ENCODE results near the gene SPTAN1. TPM values are rescaled to one million over a fixed set of nuclear protein-coding genes. Genes with fewer than 3 reads are reported as not detected.

SPTAN1 gene
- total RNA-seq, 2 experiments from 2014 or later = 313 to 321 TPM

DNA sequence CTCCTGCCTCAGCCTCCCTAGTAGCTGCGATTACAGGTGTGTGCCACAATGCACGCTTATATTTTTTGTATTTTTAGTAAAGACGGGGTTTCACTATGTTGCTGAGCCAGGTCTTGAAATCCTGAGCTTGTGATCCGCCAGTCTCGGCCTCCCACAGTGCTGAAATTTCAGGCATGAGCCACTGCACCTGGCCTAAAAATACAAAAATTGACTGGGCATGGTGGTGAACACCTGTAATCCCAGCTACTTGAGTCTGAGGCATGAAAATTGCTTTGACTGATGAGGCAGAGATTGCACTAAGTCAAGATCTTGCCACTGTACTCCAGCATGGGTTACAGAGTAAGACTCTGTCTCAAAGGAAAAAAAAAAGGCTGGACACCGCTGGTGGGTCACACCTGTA, 117.4 kb downstream of the SPTAN1 start:
- POLR2A ChIA-PET = interaction anchor here (0.6 kb wide), 1 partner anchor 14 kb away, joined by 3 read pairs; no protein-coding TSS in a partner anchor

DNA sequence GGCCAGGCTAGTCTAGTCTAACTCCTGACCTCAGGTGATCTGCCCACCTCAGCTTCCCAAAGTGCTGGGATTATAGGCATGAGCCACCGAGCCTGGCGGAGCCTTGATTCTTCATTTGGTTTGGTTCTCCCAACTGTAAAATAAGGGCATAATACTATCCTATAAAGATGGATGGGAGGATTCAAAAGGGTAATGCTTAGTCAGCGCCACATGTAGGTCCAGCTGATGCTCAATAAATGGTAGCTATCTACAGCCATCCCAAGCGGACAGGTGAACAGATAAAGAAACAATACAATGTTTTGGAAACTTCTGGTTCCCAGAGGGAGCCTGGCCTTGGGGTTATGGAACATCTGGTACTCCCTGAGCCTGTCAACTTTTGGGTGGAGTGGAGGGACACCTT, 123.0 kb downstream of the SPTAN1 start:
- Mint-ChIP-seq H3K36me3 (ENCODE audit: low read depth) (no peaks in the 10 kb centered on the region), H3K27me3 (no peaks in the 10 kb centered on the region), H3K27ac (no peak overlapping the region), H3K4me1 (no peaks in the 10 kb centered on the region), H3K9me3 (no peaks in the 10 kb centered on the region), H3K4me3 (no peak overlapping the region)
- no peak for DNase-seq
- ChIA-PET POLR2A (interaction anchor here (1.4 to 1.7 kb wide), 2 partner anchors 9 to 14 kb away, joined by 5 to 9 read pairs; partner anchors contain the start of gene SET), CTCF (interaction anchor here (1.5 to 1.8 kb wide), 3 partner anchors 10 to 27 kb away, joined by 3 to 5 read pairs (median 4); partner anchors contain the start of gene PKN3)

More for the DNA sequence above, 117.4 kb downstream of the SPTAN1 start:
- no peak overlapping the region for H3K4me3 Mint-ChIP-seq
- no peaks in the 10 kb centered on the region for H3K9me3 Mint-ChIP-seq
- H3K4me1 Mint-ChIP-seq = no peaks in the 10 kb centered on the region
- no peak for DNase-seq
- H3K27me3 Mint-ChIP-seq = no peaks in the 10 kb centered on the region
- H3K27ac Mint-ChIP-seq = no peak overlapping the region
- H3K36me3 Mint-ChIP-seq (ENCODE audit: low read depth) = no peaks in the 10 kb centered on the region
- CTCF ChIA-PET = no interaction called here

DNA sequence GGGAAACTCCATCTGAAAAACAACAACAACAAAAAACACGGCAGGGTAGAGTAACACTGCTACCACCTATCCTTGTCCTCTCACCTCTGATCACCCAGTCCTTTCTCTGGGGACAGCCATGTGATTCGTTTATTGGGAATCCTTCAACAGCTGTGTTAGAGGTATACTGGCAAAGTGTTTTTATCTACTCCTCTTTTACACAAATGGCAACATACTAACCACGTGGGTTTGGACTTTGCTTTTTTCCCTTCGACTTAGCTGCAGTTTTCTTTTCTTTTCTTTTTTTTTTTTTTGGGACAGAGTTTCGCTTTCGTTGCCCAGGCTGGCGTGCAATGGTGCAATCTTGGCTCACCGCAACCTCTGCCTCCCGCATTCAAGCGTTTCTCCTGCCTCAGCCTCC, 125.4 kb downstream of the SPTAN1 start:
- no peak for DNase-seq
- Mint-ChIP-seq H3K4me1 (peaks cover 3% of the 10 kb centered on the region), H3K36me3 (ENCODE audit: low read depth) (peaks cover 3% of the 10 kb centered on the region), H3K27ac (no peak overlapping the region), H3K4me3 (no peak overlapping the region), H3K27me3 (no peaks in the 10 kb centered on the region), H3K9me3 (no peaks in the 10 kb centered on the region)
- CTCF ChIA-PET = no interaction called here
- POLR2A ChIA-PET = interaction anchor here (0.6 kb wide), 1 partner anchor 8 kb away, joined by 3 read pairs; no protein-coding TSS in a partner anchor

Other genes with a start within 250 kb of the SPTAN1 start
- 10 to 100 TPM; 16.9 to 18.9 TPM for gene TRUB2, start 230.1 kb upstream of the SPTAN1 start, total RNA-seq
- gene COQ4, start 229.7 kb upstream of the SPTAN1 start, total RNA-seq = 10 to 100 TPM; 27.6 to 28.4 TPM
- 10 to 100 TPM; 13.6 to 14.0 TPM for gene SLC27A4, start 212.1 kb upstream of the SPTAN1 start, total RNA-seq
- 10 to 100 TPM; 62.8 to 64.3 TPM for gene URM1, start 181.2 kb upstream of the SPTAN1 start, total RNA-seq
- 1 to 10 TPM; 1.3 TPM for gene CERCAM, start 131.7 kb upstream of the SPTAN1 start, total RNA-seq
- 10 to 100 TPM; 54.5 to 58.5 TPM for gene ODF2, start 96.6 kb upstream of the SPTAN1 start, total RNA-seq
- 10 to 100 TPM; 50.3 to 50.7 TPM for gene GLE1, start 47.9 kb upstream of the SPTAN1 start, total RNA-seq
- gene DYNC2I2, start 104.3 kb downstream of the SPTAN1 start, total RNA-seq = 10 to 100 TPM; 51.5 to 53.5 TPM
- gene SET, start 136.6 kb downstream of the SPTAN1 start, total RNA-seq = 100 to 1,000 TPM; 355 to 379 TPM
- 1 to 10 TPM; 5.0 to 5.6 TPM for gene PKN3, start 149.9 kb downstream of the SPTAN1 start, total RNA-seq
- gene ZDHHC12, start 171.5 kb downstream of the SPTAN1 start, total RNA-seq = 10 to 100 TPM; 79.3 to 81.5 TPM
- 10 to 100 TPM; 24.1 to 24.4 TPM for gene ZER1, start 219.3 kb downstream of the SPTAN1 start, total RNA-seq
- 10 to 100 TPM; 18.0 to 21.4 TPM for gene TBC1D13, start 234.7 kb downstream of the SPTAN1 start, total RNA-seq

Data from activated CD4-positive, alpha-beta memory T cell treated with anti-CD3 and anti-CD28 coated beads, Interleukin-2, amount 10 ng/mL, durations not matched to agents 7 days and 5 days (primary cell).